Measurements from ENCODE around the gene TUBG1. TPM values are rescaled to one million over a fixed set of nuclear protein-coding genes. Genes with fewer than 3 reads are reported as not detected.

The TUBG1 gene
- total RNA-seq, 1 experiment from 2014 or later: 27.4 TPM

GRCh38 chr17:42574463-42574862, 35.0 kb upstream of the TUBG1 start:
- no peak overlapping the region for H3K9ac ChIP-seq (ENCODE audit: low read length)
- H3K36me3 ChIP-seq (ENCODE audit: insufficient read depth, low read length): peaks cover 36% of the 10 kb centered on the region
- no peaks in the 10 kb centered on the region for H3K9me2 ChIP-seq (replicated peaks; ENCODE audit: insufficient read depth, low read length)
- no peak overlapping the region for H3K27ac ChIP-seq (ENCODE audit: low read length)
- peaks cover 28% of the 10 kb centered on the region for H3K79me2 ChIP-seq (ENCODE audit: low read length)
- no peak overlapping the region for H2AFZ ChIP-seq (ENCODE audit: low read length)
- no peak for DNase-seq
- H3K4me2 ChIP-seq (ENCODE audit: low read depth, low read length, poor library complexity, severe bottlenecking): no peak overlapping the region
- H3K27me3 ChIP-seq (ENCODE audit: low read length): no peaks in the 10 kb centered on the region
- peaks cover 37% of the 10 kb centered on the region for H3K4me1 ChIP-seq (ENCODE audit: low read length)
- no peak overlapping the region for H3K4me3 ChIP-seq (ENCODE audit: low read length)
- no peaks in the 10 kb centered on the region for H4K20me1 ChIP-seq (ENCODE audit: insufficient read depth, low read depth, low read length)
- H3K9me3 ChIP-seq (ENCODE audit: low read length): no peaks in the 10 kb centered on the region

- peak overlapping the region; percentile 100 for H3K4me2 ChIP-seq (ENCODE audit: low read depth, low read length, poor library complexity, severe bottlenecking)
- H3K79me2 ChIP-seq (ENCODE audit: low read length): peaks cover 28% of the 10 kb centered on the region
- peak; percentile 62 for DNase-seq
- no peaks in the 10 kb centered on the region for H3K9me2 ChIP-seq (replicated peaks; ENCODE audit: insufficient read depth, low read length)
- peak overlapping the region; percentile 58; the same call in 1 of the 2 replicates for H3K27ac ChIP-seq (ENCODE audit: low read length)
- no peaks in the 10 kb centered on the region for H3K27me3 ChIP-seq (ENCODE audit: low read length)
- H3K4me3 ChIP-seq (ENCODE audit: low read length): peak overlapping the region; percentile 87
- H3K4me1 ChIP-seq (ENCODE audit: low read length): peaks cover 45% of the 10 kb centered on the region
- H4K20me1 ChIP-seq (ENCODE audit: insufficient read depth, low read depth, low read length): no peaks in the 10 kb centered on the region
- H3K9ac ChIP-seq (ENCODE audit: low read length): peak overlapping the region; percentile 98
- H3K9me3 ChIP-seq (ENCODE audit: low read length): no peaks in the 10 kb centered on the region
- H3K36me3 ChIP-seq (ENCODE audit: insufficient read depth, low read length): peaks cover 26% of the 10 kb centered on the region; the same call in 1 of the 2 replicates
- no peak overlapping the region for H2AFZ ChIP-seq (ENCODE audit: low read length)
Observed at GRCh38 chr17:42577140-42577531, 32.3 kb upstream of the TUBG1 start.

GRCh38 chr17:42577532-42578281, 31.8 kb upstream of the TUBG1 start, which contains the start of gene PSMC3IP:
PSMC3IP (minus strand) TSS chr17:42577729; CDS start chr17:42577686, 43 bp downstream.
- H3K36me3 ChIP-seq (ENCODE audit: insufficient read depth, low read length): peaks cover 26% of the 10 kb centered on the region; the same call in 1 of the 2 replicates

DNA sequence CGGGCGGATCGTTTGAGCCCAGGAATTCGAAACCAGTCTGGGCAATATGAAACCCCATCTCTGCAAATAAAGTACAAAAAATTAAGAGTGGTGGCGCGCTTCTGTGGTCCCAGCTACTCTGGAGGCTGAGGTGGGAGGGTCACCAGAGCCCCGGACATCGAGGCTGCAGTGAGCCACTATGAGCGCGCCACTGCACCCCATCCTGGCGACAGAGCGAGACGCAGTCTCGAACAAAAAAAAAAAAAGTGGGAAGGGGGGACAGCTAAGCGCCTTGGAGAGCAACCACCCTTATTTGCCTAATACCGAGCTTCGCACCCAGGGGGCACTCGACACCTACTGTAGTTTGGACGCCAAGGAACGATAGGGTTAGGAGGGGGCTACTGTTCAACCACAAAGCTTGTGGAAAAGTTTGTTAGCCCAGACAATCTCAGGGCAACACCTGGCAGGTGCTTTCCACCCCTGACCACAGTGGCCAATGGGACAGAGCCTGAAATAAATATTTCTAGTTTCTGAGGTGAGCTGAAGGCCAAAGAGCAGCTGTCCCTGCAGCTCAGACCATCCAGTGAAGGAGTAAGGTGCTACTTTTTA, 31.1 kb upstream of the TUBG1 start:
- H3K27ac ChIP-seq (ENCODE audit: low read length): peak overlapping the region; percentile 96
- no peaks in the 10 kb centered on the region for H3K9me2 ChIP-seq (replicated peaks; ENCODE audit: insufficient read depth, low read length)
- peak overlapping the region; percentile 87 for H3K4me3 ChIP-seq (ENCODE audit: low read length)
- peak overlapping the region; percentile 70; the same call in 1 of the 2 replicates for H2AFZ ChIP-seq (ENCODE audit: low read length)
- peak; percentile 95 for DNase-seq
- H3K4me1 ChIP-seq (ENCODE audit: low read length): peaks cover 45% of the 10 kb centered on the region
- no peaks in the 10 kb centered on the region for H3K27me3 ChIP-seq (ENCODE audit: low read length)
- peaks cover 27% of the 10 kb centered on the region for H3K36me3 ChIP-seq (ENCODE audit: insufficient read depth, low read length)
- H3K79me2 ChIP-seq (ENCODE audit: low read length): peaks cover 28% of the 10 kb centered on the region
- no peaks in the 10 kb centered on the region for H4K20me1 ChIP-seq (ENCODE audit: insufficient read depth, low read depth, low read length)
- H3K4me2 ChIP-seq (ENCODE audit: low read depth, low read length, poor library complexity, severe bottlenecking): peak overlapping the region; percentile 100
- H3K9ac ChIP-seq (ENCODE audit: low read length): peak overlapping the region; percentile 98
- no peaks in the 10 kb centered on the region for H3K9me3 ChIP-seq (ENCODE audit: low read length)

More at GRCh38 chr17:42577532-42578281, 31.8 kb upstream of the TUBG1 start, which contains the start of gene PSMC3IP:
- peak within 1 kb of the TSS; percentile 98 for H3K9ac ChIP-seq (ENCODE audit: low read length)
- no peaks in the 10 kb centered on the region for H3K9me3 ChIP-seq (ENCODE audit: low read length)
- peak within 1 kb of the TSS; percentile 70; the same call in 1 of the 2 replicates for H2AFZ ChIP-seq (ENCODE audit: low read length)
- DNase-seq: peak; percentile 98
- no peaks in the 10 kb centered on the region for H3K27me3 ChIP-seq (ENCODE audit: low read length)
- no peaks in the 10 kb centered on the region for H4K20me1 ChIP-seq (ENCODE audit: insufficient read depth, low read depth, low read length)
- peaks cover 28% of the 10 kb centered on the region for H3K79me2 ChIP-seq (ENCODE audit: low read length)
- H3K4me2 ChIP-seq (ENCODE audit: low read depth, low read length, poor library complexity, severe bottlenecking): peak within 1 kb of the TSS; percentile 100
- peak within 1 kb of the TSS; percentile 96 for H3K27ac ChIP-seq (ENCODE audit: low read length)
- peaks cover 45% of the 10 kb centered on the region for H3K4me1 ChIP-seq (ENCODE audit: low read length)
- H3K9me2 ChIP-seq (replicated peaks; ENCODE audit: insufficient read depth, low read length): no peaks in the 10 kb centered on the region
- peak within 1 kb of the TSS; percentile 87 for H3K4me3 ChIP-seq (ENCODE audit: low read length)

GRCh38 chr17:42579794-42580551, 29.5 kb upstream of the TUBG1 start:
- no peak for DNase-seq
- no peak overlapping the region for H3K4me3 ChIP-seq (ENCODE audit: low read length)
- no peaks in the 10 kb centered on the region for H3K27me3 ChIP-seq (ENCODE audit: low read length)
- H2AFZ ChIP-seq (ENCODE audit: low read length): no peak overlapping the region
- H3K9me3 ChIP-seq (ENCODE audit: low read length): no peaks in the 10 kb centered on the region
- H3K9me2 ChIP-seq (replicated peaks; ENCODE audit: insufficient read depth, low read length): no peaks in the 10 kb centered on the region
- peaks cover 44% of the 10 kb centered on the region for H3K4me1 ChIP-seq (ENCODE audit: low read length)
- peaks cover 20% of the 10 kb centered on the region for H3K36me3 ChIP-seq (ENCODE audit: insufficient read depth, low read length)
- H4K20me1 ChIP-seq (ENCODE audit: insufficient read depth, low read depth, low read length): no peaks in the 10 kb centered on the region
- H3K27ac ChIP-seq (ENCODE audit: low read length): 0 out of 2 replicates have a peak overlapping the region, but pooled peaks have one; percentile 23
- H3K9ac ChIP-seq (ENCODE audit: low read length): no peak overlapping the region; the same call in 1 of the 2 replicates
- peaks cover 28% of the 10 kb centered on the region for H3K79me2 ChIP-seq (ENCODE audit: low read length)
- no peak overlapping the region for H3K4me2 ChIP-seq (ENCODE audit: low read depth, low read length, poor library complexity, severe bottlenecking)

- H4K20me1 ChIP-seq (ENCODE audit: insufficient read depth, low read depth, low read length): no peaks in the 10 kb centered on the region
- H3K9ac ChIP-seq (ENCODE audit: low read length): no peak overlapping the region
- peaks cover 23% of the 10 kb centered on the region for H3K36me3 ChIP-seq (ENCODE audit: insufficient read depth, low read length)
- H3K4me2 ChIP-seq (ENCODE audit: low read depth, low read length, poor library complexity, severe bottlenecking): no peak overlapping the region
- H3K79me2 ChIP-seq (ENCODE audit: low read length): peaks cover 15% of the 10 kb centered on the region
- no peak overlapping the region for H2AFZ ChIP-seq (ENCODE audit: low read length)
- DNase-seq: no peak
- no peak overlapping the region for H3K4me3 ChIP-seq (ENCODE audit: low read length)
- H3K9me3 ChIP-seq (ENCODE audit: low read length): no peaks in the 10 kb centered on the region
- H3K4me1 ChIP-seq (ENCODE audit: low read length): peaks cover 35% of the 10 kb centered on the region
- H3K27me3 ChIP-seq (ENCODE audit: low read length): no peaks in the 10 kb centered on the region
- no peaks in the 10 kb centered on the region for H3K9me2 ChIP-seq (replicated peaks; ENCODE audit: insufficient read depth, low read length)
- no peak overlapping the region for H3K27ac ChIP-seq (ENCODE audit: low read length)
Observed at GRCh38 chr17:42581744-42582270, 27.7 kb upstream of the TUBG1 start.

DNA sequence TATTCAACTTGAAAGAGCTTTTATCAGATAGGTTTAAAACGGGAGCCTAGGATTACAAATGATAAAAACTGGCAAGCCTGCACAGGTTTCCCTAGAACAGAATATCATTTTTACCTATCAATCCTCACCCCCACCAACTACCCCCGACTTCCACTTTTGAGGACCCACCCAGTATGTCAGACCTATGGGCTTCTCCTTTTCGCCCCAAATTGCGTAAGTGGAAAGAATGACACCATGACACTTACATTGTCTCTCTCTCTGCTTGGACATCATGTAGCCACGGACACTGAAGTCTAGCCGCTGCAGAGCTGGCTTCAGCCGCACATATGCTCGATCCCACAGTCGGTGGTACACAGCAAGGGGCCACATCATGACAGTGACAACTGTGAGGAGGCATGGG, 24.6 kb upstream of the TUBG1 start:
- Histone ChIP-seq H3K36me3 (ENCODE audit: insufficient read depth, low read length) (peaks cover 32% of the 10 kb centered on the region), H3K9me3 (ENCODE audit: low read length) (no peaks in the 10 kb centered on the region), H3K79me2 (ENCODE audit: low read length) (no peaks in the 10 kb centered on the region), H3K4me2 (ENCODE audit: low read depth, low read length, poor library complexity, severe bottlenecking) (no peak overlapping the region), H3K4me1 (ENCODE audit: low read length) (peaks cover 22% of the 10 kb centered on the region), H3K9me2 (replicated peaks; ENCODE audit: insufficient read depth, low read length) (no peaks in the 10 kb centered on the region), H3K9ac (ENCODE audit: low read length) (no peak overlapping the region), H2AFZ (ENCODE audit: low read length) (no peak overlapping the region), H3K27ac (ENCODE audit: low read length) (no peak overlapping the region), H3K27me3 (ENCODE audit: low read length) (no peaks in the 10 kb centered on the region), H4K20me1 (ENCODE audit: insufficient read depth, low read depth, low read length) (no peaks in the 10 kb centered on the region), H3K4me3 (ENCODE audit: low read length) (no peak overlapping the region)
- DNase-seq: no peak
